HG03196 (cell line): ENCODE measurements around the gene STPG4.

Experiments
- ATAC-seq: cut with Tn5 transposase; IDR thresholded peaks from one replicate; pipeline ENCODE4 v1.9.1; 2021; ENCODE audit not compliant: unreplicated experiment

Gene STPG4

DNA sequence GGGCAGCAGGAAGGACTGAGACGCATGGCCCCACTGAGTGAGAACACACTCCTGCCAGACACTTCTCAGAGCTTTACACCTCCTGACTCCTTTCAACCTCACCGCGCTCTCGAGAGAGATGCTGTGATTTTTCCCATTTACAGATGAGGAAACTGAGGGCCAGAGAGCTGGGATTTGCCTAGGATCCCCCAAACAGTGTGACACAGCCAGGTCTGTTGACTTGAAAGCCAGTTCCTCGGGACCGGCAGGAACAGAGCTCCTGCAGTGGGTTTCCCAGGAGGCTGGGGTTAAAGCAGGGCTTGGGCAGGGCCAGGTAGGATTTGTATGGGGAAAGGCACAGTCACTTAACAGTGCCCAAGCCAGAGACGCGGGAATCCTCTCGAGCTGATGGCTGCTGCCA is 81.9 kb downstream of the STPG4 start:
- ATAC-seq: no peak

DNA sequence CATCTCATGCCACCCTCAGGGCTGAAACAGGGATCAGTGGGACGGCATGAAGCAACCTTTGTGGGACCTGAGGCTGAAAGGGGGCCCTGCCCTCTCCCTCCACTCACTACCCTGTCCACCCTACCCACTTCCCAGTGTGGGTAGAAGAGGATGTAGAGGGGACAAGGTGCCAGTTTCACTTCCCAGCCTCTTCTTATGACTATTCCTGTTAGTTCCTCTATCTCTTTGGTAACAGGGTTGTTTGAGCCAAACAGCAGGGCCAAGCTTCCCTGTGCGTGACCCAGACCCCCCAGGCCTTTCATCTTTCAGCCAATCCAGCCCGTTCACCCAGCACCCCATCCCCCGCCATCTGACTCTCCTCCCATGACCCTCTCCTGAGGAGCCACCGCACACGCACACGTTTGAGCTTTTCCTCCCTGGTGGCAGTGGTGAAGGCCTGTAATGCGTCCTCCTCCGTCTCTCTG is 82.3 kb downstream of the STPG4 start:
- no peak for ATAC-seq

DNA sequence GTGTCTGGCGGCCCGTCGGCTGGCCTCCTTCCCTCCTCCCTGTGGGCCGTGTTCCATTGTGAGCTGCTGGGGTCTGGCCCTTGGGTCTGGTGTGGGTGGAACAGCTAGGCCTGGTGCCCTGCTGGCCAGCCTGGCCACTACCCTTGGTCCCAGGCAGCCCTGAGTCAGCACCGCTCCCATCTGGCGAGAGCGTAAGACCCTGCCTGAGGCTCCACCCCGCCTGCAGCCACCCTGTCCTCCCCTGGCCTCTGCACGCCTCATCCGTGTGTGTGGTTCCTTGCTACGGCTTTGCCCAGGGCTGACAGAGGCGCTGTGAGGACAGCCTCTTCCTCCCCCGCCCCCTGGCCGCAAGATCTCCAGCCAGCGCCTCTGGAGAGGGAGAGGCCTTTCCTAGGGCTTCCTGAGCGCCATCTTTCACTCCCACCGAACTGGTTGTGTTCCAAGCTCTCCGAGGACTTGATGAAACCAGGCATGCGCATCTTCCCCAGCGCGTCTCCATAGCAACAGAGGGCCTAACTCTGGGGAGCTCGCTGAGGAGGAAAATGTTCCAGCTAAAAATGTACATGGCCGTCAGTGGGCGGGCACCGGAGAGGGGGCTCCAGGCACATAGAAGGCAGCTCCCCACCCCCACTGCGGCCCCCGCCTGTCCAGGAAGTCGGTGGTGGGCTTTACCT is 83.0 kb downstream of the STPG4 start:
- ATAC-seq: no peak

DNA sequence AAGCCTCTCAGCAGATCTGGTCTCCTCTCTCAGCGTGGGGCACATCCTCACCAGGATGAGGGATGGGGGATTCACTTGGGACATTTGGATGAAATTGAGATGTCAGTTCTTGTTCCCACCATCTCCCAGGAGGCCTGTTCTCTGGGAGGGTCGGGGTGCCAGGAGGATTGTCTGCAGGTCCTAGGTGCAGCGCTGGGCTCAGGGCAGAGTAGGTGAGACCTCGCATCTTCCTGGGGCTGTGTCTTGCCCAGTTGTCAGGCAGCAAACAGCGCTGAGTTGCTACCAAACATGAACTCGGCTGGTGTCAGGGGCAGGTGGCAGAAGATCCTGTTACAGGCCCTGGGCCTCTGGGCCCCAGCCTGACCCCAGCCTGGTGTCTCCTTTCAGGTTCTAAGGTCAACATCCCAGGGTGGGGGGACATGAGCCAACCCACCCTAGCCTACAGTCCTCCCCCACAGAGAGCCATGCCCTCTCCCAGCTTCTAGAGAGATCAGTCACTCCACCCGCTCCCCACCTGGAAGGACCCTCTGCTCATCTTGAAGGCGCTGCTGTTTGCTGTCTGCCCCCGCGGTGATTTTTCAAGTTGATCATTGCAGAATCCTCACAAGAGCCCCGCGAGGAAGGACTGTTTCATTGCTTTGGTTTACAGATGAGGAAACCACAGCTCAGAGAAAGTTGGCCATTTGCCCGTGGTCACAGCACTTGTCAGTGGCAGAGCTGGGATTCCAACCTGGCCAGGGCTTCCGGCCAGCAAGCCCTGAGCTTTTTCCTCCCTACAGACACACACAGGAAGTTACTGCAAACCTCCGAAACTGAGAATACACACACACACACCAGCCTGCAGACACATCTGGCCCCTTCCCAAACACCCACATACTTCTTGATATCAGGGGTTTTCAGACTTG is 83.9 kb downstream of the STPG4 start:
- peak; percentile 64 for ATAC-seq

DNA sequence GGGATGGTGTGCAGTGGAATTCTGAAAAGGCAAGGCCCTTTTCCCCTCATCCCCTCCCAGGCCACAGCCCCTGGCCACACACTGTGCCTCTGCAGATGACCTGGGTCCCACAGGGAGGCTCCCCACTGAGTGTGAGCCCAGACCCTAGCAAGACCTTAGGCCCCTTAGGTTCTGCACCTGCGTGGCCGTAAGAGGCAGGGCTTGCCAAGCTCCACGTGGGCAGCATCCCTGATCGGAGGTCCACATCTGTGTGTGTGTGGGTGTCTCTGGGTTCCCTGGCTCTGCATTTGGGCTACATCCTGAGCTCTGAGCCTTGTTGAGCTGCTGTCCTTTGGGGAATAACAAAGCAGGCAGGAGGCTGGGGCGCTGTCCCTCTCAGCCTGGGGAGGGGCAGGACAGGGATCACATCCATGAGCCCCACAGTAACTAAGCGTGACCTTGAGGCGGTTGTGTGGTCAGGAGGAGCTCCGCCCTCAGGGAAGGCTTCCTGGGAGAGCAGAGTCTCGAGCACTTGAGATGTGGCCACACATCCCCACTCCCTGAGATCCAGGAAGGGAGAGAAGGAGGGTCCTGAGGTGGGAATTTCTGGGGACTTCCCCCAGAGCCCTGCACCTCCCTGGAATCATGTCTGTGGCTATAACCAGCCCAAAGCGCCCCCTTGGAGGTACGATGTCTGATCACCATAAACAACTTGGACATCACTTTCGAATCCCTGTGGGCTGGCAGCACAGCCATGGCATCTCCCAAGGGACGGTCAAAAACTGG is 84.8 kb downstream of the STPG4 start:
- ATAC-seq: no peak

DNA sequence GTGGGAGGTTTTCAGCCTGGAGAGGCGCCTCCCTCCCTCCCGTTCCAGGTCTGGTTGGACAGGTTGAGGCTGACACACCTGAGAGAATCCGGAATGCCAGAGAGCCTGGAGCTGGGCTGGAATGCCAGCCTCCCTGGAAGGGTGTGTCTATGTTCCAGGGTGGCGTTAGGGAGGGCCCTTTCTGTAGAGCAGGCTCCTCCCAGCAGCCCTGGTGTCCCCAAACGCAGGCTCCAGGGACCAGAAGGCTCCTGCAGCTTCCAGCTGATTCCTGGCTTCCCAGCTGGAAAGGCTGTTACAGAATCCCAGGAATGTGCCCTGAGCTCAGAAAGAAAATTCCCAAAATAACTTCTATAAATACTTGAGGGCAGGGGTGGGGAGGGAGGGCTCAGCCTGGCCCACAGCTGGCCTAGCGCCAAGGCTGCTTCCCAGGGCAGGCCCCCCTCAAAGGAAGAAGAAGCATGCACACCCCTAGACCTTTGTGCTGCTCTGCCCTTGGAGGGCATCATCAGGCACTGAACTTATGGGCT is 85.4 kb downstream of the STPG4 start:
- ATAC-seq: no peak

DNA sequence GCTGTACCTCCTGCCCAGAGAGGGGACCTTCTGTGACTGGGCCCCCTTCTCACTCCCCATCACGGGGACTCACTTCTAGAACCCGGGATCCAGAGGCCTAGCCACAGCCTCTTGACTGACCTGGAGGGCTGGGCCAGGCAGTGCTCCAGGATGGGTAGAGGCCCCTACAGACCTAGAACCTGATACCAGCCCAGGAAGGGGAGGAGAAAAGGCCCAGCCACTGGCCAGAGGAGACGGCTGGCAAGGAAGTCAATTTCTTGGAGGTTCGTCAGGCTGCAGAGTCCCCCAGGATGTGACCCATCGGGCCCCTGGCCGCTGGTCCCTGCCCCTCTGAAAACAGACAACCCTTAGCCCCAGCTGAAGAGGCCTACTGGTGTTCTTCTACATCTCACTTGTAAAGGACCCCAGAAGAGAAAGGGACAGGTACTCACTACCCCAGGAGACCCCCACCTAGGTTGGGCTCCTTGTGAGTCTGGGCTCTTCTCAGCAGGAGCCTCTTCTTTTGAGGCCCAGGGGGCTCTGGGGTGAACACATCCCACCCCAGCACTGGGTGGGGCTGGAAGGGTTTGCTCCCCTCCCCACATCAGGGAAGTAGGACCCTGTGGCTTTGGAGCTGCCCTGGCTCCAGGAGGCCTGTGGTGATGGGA is 86.0 kb downstream of the STPG4 start:
- no peak for ATAC-seq

DNA sequence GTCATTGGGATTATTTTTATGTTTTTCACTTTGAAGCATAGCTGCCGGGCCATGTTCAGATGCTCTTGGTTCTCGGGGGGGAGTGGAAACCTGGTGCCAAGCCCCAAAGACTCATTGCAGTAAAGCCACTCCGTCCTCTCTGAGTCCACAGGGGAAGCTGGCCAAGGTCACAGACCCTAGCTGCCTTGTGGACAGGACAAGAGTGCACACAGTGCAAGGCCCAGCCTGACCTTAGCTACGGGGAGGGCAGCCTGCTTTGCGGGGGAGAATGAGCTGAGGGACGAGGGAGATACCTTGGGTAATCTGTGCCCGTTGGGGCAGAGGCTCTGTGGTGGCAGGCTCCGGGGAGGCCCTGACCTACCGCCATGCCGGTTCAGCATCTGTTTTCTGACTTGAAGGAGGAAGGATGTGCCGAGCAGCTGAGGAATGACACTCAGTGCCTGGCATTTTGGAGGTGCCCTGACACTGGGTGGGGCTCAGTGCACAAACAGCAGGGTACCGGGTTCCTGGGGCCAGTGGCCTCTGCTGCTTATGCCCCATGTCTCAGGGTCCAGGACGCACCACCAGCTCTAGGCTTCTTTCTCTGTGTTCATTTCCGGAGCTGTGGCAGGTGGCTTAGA is 87.2 kb downstream of the STPG4 start:
- ATAC-seq: no peak

DNA sequence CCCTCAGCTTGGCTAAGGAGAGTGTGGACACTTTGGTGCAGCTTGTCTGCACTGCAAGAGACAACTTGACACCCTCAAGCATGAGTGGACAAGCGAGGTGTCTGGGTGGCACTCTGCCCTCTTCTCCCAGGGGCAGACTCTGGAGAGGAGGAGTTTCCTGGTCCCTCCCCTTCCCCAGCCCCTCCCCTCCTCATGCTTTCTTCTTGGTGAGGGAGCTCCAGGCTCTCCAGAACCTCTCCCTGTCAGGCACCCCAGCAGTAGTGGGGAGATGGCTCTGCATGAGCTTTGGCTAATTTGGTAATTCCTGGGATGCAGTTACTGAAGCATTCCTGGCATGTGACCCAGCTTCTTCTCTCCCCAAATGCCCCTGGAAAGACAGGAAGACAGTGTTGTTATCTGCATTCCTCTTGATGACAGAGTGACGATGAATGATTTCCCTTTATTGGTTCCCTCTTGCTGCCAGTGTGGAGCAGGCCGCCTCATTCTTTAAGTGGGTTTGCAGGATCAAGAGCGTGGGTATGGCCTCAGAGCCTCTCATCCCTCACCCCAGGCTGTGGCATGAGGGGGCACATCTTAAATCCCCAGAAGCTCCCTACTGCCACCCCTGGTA is 89.2 kb downstream of the STPG4 start:
- ATAC-seq: no peak

DNA sequence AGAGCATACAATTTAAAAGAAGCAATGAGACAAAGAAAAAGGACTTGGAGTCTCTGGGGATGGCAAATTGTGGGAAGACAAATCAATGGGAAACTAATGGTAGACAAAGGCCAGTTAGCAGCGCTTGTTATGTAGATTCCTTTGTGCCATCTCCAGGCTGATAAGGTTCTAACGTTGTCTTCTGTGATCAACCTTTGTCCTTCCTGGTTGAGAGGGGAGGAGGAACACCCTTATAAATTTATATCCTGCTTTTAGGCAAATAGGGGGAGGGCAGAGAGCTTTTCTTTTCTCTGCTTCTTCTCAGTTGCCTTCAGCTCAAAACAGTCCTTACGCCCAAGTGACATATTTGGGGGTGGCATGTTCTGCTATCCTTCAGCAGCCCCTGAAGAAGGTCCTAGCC is 89.8 kb downstream of the STPG4 start:
- ATAC-seq: no peak

DNA sequence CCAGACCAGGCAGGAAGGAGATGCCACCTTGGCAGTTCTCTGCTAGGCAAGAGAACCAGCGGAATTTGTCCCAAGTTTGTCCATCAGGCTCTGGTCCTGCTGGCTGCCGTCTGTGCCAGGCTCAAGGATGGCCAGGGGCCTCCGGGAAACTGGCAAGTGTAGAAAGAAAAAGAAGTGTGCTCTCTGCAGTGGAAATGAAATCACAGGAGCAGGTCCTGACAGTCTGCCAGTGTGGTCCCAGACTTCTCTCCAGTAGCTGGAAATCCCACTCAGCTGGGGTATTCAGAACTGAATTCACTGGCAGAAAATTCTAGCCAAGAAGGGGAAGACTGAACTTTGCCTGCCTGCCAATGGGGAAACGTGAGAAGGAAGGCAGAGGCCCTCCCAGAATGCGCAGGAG is 91.0 kb downstream of the STPG4 start:
- ATAC-seq: no peak

DNA sequence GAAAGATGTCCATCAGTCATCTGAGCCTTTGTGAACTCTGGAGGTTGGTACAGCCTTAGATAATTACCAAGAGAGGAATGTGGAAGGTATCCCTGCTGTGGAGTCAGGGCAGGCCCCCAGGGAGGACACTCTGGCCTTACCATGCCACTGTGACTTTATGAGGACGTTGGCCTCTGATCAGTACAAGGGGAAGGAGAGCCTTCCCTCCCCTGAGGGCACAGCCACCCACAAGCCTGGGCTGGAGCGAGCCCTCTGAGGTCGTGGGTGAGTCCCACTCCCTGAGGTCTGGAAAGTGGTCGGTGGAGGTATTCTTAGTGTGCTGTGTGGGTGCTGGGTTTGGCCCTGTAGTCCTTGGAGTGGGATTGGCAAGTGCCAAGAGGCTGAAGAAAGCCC is 91.6 kb downstream of the STPG4 start:
- no peak for ATAC-seq

DNA sequence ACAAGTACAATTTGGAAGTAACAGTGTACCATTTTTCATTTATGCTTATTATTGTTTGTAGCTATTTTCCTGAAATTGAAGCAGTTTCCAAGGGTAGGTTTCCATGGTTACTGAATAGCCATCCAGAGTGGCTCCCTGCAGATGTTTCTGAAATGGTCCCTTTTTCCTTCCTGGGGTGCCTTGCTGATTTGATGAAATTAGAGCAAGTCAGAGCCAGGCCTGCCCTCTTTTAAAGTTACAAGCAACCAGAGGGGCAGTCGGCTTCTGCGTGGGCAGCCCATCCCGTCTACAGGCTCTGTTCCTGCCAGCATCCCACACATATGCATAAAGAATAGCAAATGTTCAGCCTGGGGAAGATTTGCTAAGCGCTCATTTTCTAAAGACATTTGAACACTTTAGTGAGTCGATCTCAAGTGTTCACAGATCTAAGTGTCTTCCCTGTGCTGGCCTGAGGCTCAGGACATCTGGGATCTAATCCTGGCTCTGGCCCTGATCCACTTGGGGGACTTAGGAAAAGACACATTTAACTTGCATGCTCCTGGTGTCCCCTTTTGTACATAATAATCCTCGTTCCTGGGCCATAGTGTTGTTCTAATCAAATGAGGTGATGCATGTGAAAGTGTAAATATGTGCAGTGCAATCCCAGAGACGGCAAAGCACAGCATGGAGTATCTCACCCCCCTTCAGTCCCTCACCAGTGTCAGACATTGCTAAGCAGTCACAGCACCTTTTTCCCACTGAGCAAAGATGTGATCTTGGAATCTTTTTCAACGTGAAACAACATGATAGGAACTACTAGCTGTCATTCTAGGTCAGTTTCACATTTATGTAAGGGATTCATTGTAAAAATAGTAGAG is 92.2 kb downstream of the STPG4 start:
- no peak for ATAC-seq

DNA sequence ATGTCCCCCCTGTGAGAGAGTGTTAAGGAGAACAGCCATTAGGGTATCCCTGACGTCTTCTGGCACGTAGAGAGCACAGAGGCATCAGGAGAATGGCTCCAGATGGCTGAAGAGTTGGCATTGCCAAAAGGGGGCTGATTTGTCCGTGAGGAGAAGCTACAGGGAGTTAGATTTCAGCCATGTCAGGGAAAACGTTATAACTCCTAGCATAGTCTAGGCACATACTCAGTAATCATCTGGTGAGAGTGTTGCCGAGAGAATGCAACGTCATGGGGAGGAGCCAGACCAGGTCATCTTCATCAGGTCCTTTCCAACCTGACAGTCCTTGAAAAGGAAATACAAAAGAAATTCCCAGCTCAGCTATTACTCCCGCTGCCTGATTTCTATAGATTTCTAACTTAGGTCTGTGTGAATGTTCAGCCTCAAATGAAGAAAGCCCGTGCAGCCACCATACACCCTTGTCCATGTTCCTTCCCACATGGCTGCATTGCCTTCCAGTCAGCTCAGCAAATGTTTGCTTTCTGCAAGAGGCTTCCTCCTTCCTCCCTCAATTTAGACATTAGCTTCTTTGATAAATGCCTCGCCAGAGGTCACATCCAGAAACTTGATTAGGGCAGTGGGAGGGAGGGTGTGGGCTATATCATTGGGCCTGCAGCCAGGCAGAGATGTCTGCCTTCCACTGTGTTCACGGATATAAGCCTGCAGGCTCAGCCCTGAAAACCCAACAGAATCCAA is 93.0 kb downstream of the STPG4 start:
- no peak for ATAC-seq

DNA sequence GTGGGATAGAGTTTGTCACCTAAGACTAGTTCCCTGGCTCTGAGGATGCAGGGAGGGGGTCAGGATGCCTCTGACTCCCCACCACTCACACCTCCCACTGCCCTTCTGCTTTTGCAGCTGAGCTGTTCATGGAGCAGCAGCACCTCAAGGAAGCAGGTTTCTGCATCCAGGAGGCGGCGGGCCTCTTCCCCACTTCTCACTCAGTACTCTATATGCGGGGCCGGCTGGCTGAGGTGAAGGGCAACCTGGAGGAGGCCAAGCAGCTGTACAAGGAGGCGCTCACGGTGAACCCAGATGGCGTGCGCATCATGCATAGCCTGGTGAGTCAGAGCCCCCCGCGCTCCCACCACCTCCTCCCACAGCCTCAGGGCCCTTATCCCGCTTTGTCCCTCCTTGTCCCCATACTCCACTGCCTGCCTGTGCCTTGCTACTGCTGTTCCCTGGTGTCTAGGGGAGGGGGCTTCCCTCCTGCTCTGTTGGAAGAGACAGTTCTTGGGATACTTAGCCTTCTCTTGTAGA is 94.4 kb downstream of the STPG4 start:
- no peak for ATAC-seq

DNA sequence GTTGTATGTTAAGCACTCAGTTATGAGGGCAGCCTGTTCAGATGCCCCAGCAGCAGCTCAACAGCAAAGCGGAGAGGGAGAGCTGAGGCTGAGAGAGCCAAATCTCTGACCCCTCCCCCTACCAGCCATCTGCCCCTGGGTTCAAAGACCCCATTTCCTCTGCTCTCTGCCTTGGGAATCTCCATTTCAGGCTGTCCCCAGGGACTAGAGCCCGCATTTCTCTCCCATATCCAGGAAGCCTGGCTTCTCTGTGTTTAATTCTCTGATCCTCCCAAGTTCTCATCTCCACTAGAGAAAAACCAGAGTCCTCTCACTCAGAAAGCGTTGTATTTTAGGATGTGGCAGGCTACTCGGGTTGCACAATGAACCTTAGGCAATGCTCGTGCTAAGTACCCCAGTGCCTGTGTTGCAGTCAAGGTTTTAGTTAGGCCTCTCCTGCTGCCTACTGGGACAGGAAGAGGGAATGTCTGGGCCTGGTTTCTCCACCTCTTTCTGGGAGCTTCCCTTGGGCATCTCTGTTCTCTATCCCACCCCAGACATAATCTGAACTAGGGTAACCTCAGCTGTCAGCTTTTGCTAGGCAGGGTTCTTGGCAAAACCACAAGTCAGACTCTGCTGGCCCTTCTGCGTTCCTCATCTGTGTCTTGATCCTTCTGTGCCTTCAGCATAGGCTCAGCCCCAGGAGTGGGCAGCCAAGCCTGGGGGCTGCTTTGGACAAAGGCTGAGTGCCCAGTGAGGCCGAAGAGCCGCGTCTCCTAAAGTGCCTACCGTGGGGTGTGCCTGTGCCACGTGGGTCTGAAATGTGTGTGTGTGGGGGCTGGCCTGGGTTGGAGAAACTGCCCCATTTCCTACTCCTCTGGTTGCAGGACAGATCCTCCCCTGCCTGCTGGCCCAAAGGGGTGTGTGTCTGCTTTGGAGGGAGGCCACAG is 96.8 kb downstream of the STPG4 start:
- no peak for ATAC-seq

DNA sequence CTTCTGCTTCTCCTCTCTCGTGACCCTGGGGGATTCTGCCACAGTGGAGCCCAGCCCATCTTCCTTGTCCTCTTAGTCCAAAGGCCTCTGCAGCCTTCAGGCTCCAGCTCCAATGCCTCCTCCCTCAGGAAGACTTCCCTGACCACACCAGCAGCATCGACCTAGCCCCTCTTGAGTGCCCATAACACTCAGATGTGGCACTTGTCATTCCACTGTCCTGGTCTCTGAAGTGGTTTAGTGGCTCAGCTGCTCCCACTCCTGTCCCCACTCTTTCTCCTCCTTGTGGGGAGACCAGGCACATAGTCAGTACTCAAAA is 97.5 kb downstream of the STPG4 start:
- no peak for ATAC-seq
